ENCODE measurements around the gene APLNR. TPM values are rescaled to one million over a fixed set of nuclear protein-coding genes. Genes with fewer than 3 reads are reported as not detected.

The APLNR gene
- total RNA-seq, 2 experiments from 2014 or later = not detected

GRCh38 chr11:57254631-57255030 is 17.6 kb upstream of the APLNR start:
- H3K9me3 ChIP-seq (ENCODE audit: control insufficient read depth in 1 of 2, insufficient read depth in 1 of 2, low read length in 2 of 2) = no peaks in the 10 kb centered on the region
- Mint-ChIP-seq H3K9me3 (peaks cover 8% of the 10 kb centered on the region), H3K36me3 (ENCODE audit: low read depth) (no peaks in the 10 kb centered on the region), H3K4me1 (ENCODE audit: low read depth) (no peaks in the 10 kb centered on the region), H3K27ac (no peak overlapping the region), H3K4me3 (no peak overlapping the region), H3K27me3 (peaks cover 72% of the 10 kb centered on the region)
- ChIA-PET CTCF (no interaction called here), POLR2A (no interaction called here)
- H3K27me3 ChIP-seq (ENCODE audit: control insufficient read depth in 1 of 2, insufficient read depth in 2 of 2, low read length in 2 of 2) = peaks cover 10 to 35% of the 10 kb centered on the region in 2 experiments
- no peaks in the 10 kb centered on the region for H3K36me3 ChIP-seq (ENCODE audit: insufficient read depth, low read length)
- intact Hi-C loops (cut with DNase I, micrococcal nuclease) = no loop called here
- TF ChIP-seq, protein P1, sequence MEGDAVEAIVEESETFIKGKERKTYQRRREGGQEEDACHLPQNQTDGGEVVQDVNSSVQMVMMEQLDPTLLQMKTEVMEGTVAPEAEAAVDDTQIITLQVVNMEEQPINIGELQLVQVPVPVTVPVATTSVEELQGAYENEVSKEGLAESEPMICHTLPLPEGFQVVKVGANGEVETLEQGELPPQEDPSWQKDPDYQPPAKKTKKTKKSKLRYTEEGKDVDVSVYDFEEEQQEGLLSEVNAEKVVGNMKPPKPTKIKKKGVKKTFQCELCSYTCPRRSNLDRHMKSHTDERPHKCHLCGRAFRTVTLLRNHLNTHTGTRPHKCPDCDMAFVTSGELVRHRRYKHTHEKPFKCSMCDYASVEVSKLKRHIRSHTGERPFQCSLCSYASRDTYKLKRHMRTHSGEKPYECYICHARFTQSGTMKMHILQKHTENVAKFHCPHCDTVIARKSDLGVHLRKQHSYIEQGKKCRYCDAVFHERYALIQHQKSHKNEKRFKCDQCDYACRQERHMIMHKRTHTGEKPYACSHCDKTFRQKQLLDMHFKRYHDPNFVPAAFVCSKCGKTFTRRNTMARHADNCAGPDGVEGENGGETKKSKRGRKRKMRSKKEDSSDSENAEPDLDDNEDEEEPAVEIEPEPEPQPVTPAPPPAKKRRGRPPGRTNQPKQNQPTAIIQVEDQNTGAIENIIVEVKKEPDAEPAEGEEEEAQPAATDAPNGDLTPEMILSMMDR (IDR thresholded peaks at IDR 0.05) = no peak
- ATAC-seq (ENCODE audit: poor library complexity) = no peak
- H3K27ac ChIP-seq (ENCODE audit: low read depth in 1 of 2, low read length in 2 of 2) = no peak overlapping the region
- DNase-seq = no peak
- no peaks in the 10 kb centered on the region for H3K4me1 ChIP-seq (ENCODE audit: insufficient read depth, low read length)
- H3K4me3 ChIP-seq (ENCODE audit: low read length) = no peak overlapping the region

DNA sequence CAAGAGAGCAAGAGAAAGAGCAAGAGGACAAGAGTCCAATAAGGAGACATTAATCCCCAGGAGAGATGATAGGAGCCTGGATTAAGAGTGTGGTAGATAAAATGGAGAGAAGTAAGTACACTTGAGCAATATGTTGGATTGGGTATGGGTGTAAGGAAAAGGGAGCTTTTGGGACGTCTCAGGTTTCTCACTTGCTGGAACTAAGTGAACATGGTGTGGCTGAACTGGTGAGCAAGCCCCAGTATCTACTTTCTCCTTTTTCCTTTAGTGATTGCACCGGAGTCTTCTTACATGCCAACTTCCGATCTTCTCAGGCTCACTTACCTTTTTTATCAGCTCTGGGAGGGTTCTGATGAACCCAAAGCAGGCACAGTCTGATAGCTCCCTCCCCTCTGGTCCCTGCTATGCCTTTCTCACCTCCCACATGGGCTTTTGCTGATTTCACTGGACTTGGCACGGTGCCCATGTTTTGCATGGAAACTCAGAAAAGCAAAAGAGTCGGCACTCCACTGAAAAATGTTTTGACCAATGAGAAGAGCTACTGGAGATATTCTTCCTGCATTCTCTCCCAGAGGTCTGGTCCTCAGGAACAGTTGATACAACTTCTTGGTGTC is 14.5 kb upstream of the APLNR start:
- CTCF ChIA-PET = interaction anchor here (1.3 kb wide), 1 partner anchor 12 kb away, joined by 3 read pairs; no protein-coding TSS in a partner anchor
- H3K9me3 ChIP-seq (ENCODE audit: control insufficient read depth in 1 of 2, insufficient read depth in 1 of 2, low read length in 2 of 2) = no peaks in the 10 kb centered on the region
- TF ChIP-seq, protein P1 (IDR thresholded peaks at IDR 0.05) = no peak
- no peak overlapping the region for H3K4me3 ChIP-seq (ENCODE audit: low read length)
- H3K27me3 Mint-ChIP-seq = peaks cover 64% of the 10 kb centered on the region
- no peak overlapping the region for H3K27ac Mint-ChIP-seq
- DNase-seq = no peak
- POLR2A ChIA-PET = no interaction called here
- peaks cover 3% of the 10 kb centered on the region for H3K9me3 Mint-ChIP-seq
- no peak overlapping the region for H3K4me3 Mint-ChIP-seq
- no peaks in the 10 kb centered on the region for H3K4me1 Mint-ChIP-seq (ENCODE audit: low read depth)
- peaks cover 10 to 35% of the 10 kb centered on the region in 2 experiments for H3K27me3 ChIP-seq (ENCODE audit: control insufficient read depth in 1 of 2, insufficient read depth in 2 of 2, low read length in 2 of 2)
- intact Hi-C loops (cut with DNase I, micrococcal nuclease) = no loop called here
- no peaks in the 10 kb centered on the region for H3K36me3 ChIP-seq (ENCODE audit: insufficient read depth, low read length)
- no peak for ATAC-seq (ENCODE audit: poor library complexity)
- H3K4me1 ChIP-seq (ENCODE audit: insufficient read depth, low read length) = no peaks in the 10 kb centered on the region
- no peak overlapping the region for H3K27ac ChIP-seq (ENCODE audit: low read depth in 1 of 2, low read length in 2 of 2)
- H3K36me3 Mint-ChIP-seq (ENCODE audit: low read depth) = no peaks in the 10 kb centered on the region

DNA sequence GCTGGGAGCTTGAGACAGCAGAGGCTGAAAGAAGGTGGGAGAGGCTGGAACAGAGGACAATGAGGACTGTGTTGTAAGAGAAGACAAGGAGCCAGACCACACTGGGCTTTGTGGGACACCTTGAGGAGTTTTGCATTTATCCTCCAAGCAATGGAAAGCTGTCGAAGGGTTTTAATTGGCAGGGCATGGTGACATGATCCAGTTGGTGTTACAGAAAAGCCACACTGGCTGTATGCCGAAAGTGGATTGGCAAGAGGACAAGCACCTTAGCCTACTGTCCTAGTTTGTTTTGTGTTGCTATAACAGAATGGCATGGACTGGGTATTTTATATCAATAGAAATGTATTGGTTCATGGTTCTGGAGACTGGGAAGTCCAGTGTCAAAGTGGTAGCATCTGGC is 14.0 kb upstream of the APLNR start:
- no peaks in the 10 kb centered on the region for H3K4me1 Mint-ChIP-seq (ENCODE audit: low read depth)
- intact Hi-C loops (cut with DNase I, micrococcal nuclease) = no loop called here
- Histone ChIP-seq H3K36me3 (ENCODE audit: insufficient read depth, low read length) (no peaks in the 10 kb centered on the region), H3K4me3 (ENCODE audit: low read length) (no peak overlapping the region), H3K27me3 (ENCODE audit: control insufficient read depth in 1 of 2, insufficient read depth in 2 of 2, low read length in 2 of 2) (peaks cover 10 to 35% of the 10 kb centered on the region in 2 experiments), H3K27ac (ENCODE audit: low read depth in 1 of 2, low read length in 2 of 2) (no peak overlapping the region), H3K9me3 (ENCODE audit: control insufficient read depth in 1 of 2, insufficient read depth in 1 of 2, low read length in 2 of 2) (no peaks in the 10 kb centered on the region), H3K4me1 (ENCODE audit: insufficient read depth, low read length) (no peaks in the 10 kb centered on the region)
- peaks cover 62% of the 10 kb centered on the region for H3K27me3 Mint-ChIP-seq
- TF ChIP-seq, protein P1 (IDR thresholded peaks at IDR 0.05) = no peak
- no peak for ATAC-seq (ENCODE audit: poor library complexity)
- H3K36me3 Mint-ChIP-seq (ENCODE audit: low read depth) = no peaks in the 10 kb centered on the region
- no peak overlapping the region for H3K27ac Mint-ChIP-seq
- peaks cover 3% of the 10 kb centered on the region for H3K9me3 Mint-ChIP-seq
- no peak for DNase-seq
- CTCF ChIA-PET = interaction anchor here (1.6 kb wide), 1 partner anchor 410 kb away, joined by 5 read pairs; no protein-coding TSS in a partner anchor
- POLR2A ChIA-PET = no interaction called here
- no peak overlapping the region for H3K4me3 Mint-ChIP-seq
